Measurements from ENCODE around the gene LRRC8E.

DNA sequence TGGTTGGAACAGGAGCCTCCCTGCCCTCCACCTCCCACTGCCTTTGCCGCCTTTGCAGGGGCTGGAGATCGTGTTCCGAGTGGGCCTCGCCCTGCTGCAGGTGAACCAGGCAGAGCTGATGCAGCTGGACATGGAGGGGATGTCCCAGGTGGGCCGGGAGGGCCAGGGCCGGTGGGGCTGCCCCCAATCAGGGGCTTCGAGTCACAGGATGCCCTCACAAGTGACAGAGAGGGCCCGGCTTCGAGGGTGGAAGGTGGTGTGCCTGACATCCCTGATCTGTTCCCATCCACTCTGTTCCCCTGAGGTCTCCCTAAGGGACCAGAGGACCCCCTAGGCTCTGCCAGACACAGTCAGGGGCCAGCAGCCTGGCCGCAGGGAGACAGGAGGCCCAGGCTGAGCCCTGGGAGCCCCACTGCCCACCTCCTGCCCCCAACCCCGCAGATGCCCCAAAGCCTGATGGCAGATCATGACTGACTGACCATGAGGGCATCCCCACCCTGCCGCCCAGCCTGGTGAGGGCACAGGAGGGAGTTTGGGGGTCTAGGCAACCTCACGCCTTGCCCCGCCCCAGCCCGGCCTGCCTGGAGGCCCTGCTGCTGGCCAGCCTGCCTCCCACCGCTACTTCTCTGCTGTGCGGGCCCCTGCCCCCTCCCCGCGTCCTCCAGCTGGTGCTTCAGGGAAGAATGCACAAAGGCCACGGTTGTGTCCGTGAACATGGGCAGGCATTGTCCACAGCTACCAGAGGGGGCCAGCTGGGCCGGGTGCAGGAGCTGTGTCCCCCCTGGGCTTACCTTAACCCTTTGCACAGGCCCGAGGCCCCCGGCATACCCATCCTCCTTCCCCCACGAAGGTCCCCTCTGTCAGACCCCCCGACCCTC lies 36.4 kb upstream of the LRRC8E start:
- no peak for TF ChIP-seq POLR2A (IDR thresholded peaks at IDR 0.05)
- TF ChIP-seq, protein P1, sequence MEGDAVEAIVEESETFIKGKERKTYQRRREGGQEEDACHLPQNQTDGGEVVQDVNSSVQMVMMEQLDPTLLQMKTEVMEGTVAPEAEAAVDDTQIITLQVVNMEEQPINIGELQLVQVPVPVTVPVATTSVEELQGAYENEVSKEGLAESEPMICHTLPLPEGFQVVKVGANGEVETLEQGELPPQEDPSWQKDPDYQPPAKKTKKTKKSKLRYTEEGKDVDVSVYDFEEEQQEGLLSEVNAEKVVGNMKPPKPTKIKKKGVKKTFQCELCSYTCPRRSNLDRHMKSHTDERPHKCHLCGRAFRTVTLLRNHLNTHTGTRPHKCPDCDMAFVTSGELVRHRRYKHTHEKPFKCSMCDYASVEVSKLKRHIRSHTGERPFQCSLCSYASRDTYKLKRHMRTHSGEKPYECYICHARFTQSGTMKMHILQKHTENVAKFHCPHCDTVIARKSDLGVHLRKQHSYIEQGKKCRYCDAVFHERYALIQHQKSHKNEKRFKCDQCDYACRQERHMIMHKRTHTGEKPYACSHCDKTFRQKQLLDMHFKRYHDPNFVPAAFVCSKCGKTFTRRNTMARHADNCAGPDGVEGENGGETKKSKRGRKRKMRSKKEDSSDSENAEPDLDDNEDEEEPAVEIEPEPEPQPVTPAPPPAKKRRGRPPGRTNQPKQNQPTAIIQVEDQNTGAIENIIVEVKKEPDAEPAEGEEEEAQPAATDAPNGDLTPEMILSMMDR (IDR thresholded peaks at IDR 0.05) = no peak

Data from gastroesophageal sphincter (tissue), 3 donors.